Ascending aorta (tissue), 2 donors: ENCODE data around the gene FAM174B. TPM values are rescaled to one million over a fixed set of nuclear protein-coding genes. Genes with fewer than 3 reads are reported as not detected.

Source experiments
- DNase-seq, 2 donors: peaks; one replicate each; pipeline ENCODE4 v3.0.0-alpha.2; 2019; ENCODE audit warnings: low spot score in 2 of 2
- H3K27ac ChIP-seq, 2 donors: fragments of 200-600 bp; sonication (generic); one replicate each; pipeline ENCODE4 v1.5.1; 2016 to 2017; ENCODE audit warnings: mild to moderate bottlenecking in 1 of 2
- H3K27me3 ChIP-seq: fragments of 200-600 bp; sonication (generic); one replicate; pipeline ENCODE4 v1.5.1; 2017
- H3K36me3 ChIP-seq, 2 donors: fragments of 200-600 bp; sonication (generic); one replicate each; pipeline ENCODE4 v1.5.1; 2016
- H3K4me1 ChIP-seq, 2 donors: fragments of 200-600 bp; sonication (generic); one replicate each; pipeline ENCODE4 v1.5.1; 2016 to 2017; ENCODE audit warnings: mild to moderate bottlenecking in 1 of 2
- H3K4me3 ChIP-seq, 2 donors: fragments of 200-600 bp; sonication (generic); one replicate each; pipeline ENCODE4 v1.5.1; 2016 to 2017; ENCODE audit warnings: mild to moderate bottlenecking in 1 of 2
- H3K9me3 ChIP-seq, 2 donors: fragments of 200-600 bp; sonication (generic); one replicate each; pipeline ENCODE4 v1.5.1; 2016
- CTCF ChIP-seq, 3 experiments: fragments of 200-600 bp in 2 of 3; fragments of 450-650 bp in 1 of 3; sonication (generic) in 2 of 3; IDR thresholded peaks; one replicate each; pipeline ENCODE4 v1.5.1; 2016 to 2019; ENCODE audit warnings: antibody characterized with exemption in 3 of 3, mild to moderate bottlenecking in 1 of 3, moderate library complexity in 1 of 3
- intact Hi-C: fragments of 100-400 bp; cut with DNase I; formaldehyde crosslinking; loops from one replicate; pipeline ENCODE4 v1.15.1; 2023
- total RNA-seq: library from RNA; depleted of rRNA; stranded (reverse); fragments of >200 nt; gene quantifications from one replicate; pipeline ENCODE4 v1.1.0, GENCODE V29; 2016

Gene FAM174B
- total RNA-seq, 1 donor from 2014 or later, result 5.2 TPM

- no peak for DNase-seq
- no peaks in the 10 kb centered on the region for H3K9me3 ChIP-seq
- H3K4me3 ChIP-seq, result no peak overlapping the region
- no peak for TF ChIP-seq CTCF (IDR thresholded peaks at IDR 0.05)
- intact Hi-C loops, result no loop called here
- peaks cover 11 to 19% of the 10 kb centered on the region in 2 donors for H3K4me1 ChIP-seq
- H3K27me3 ChIP-seq, result no peaks in the 10 kb centered on the region
- no peak overlapping the region for H3K27ac ChIP-seq
- no peaks in the 10 kb centered on the region for H3K36me3 ChIP-seq
Measured at GRCh38 chr15:92669432-92669831, 13.9 kb upstream of the FAM174B start.

- DNase-seq, result no peak
- no peak overlapping the region for H3K27ac ChIP-seq
Measured at GRCh38 chr15:92668620-92669019, 13.0 kb upstream of the FAM174B start.

GRCh38 chr15:92667970-92668485 is 12.5 kb upstream of the FAM174B start:
- H3K4me3 ChIP-seq, result peak overlapping the region in 1 of 2 donors; percentile 12
- no peak for TF ChIP-seq CTCF (IDR thresholded peaks at IDR 0.05)
- H3K27ac ChIP-seq, result peak overlapping the region in 1 of 2 donors; percentile 25
- H3K4me1 ChIP-seq, result peaks cover 11 to 19% of the 10 kb centered on the region in 2 donors
- H3K27me3 ChIP-seq, result no peaks in the 10 kb centered on the region
- no peaks in the 10 kb centered on the region for H3K9me3 ChIP-seq
- no peaks in the 10 kb centered on the region for H3K36me3 ChIP-seq
- intact Hi-C loops, result no loop called here
- DNase-seq, result no peak

More at GRCh38 chr15:92668620-92669019, 13.0 kb upstream of the FAM174B start:
- Histone ChIP-seq H3K36me3 (no peaks in the 10 kb centered on the region), H3K4me1 (peaks cover 11 to 19% of the 10 kb centered on the region in 2 donors), H3K27me3 (no peaks in the 10 kb centered on the region), H3K4me3 (no peak overlapping the region), H3K9me3 (no peaks in the 10 kb centered on the region)
- intact Hi-C loops, result no loop called here
- TF ChIP-seq CTCF (IDR thresholded peaks at IDR 0.05), result no peak

GRCh38 chr15:92667287-92667904 is 11.8 kb upstream of the FAM174B start:
- TF ChIP-seq CTCF (IDR thresholded peaks at IDR 0.05), result no peak
- H3K27ac ChIP-seq, result peak overlapping the region in 1 of 2 donors; percentile 25
- no peaks in the 10 kb centered on the region for H3K9me3 ChIP-seq
- H3K4me3 ChIP-seq, result peak overlapping the region in 1 of 2 donors; percentile 12
- no peaks in the 10 kb centered on the region for H3K27me3 ChIP-seq
- no peak for DNase-seq
- H3K36me3 ChIP-seq, result no peaks in the 10 kb centered on the region
- peaks cover 11 to 19% of the 10 kb centered on the region in 2 donors for H3K4me1 ChIP-seq
- intact Hi-C loops, result no loop called here

- H3K9me3 ChIP-seq, result no peaks in the 10 kb centered on the region
- peaks cover 11 to 19% of the 10 kb centered on the region in 2 donors for H3K4me1 ChIP-seq
- TF ChIP-seq CTCF (IDR thresholded peaks at IDR 0.05), result no peak
- intact Hi-C loops, result no loop called here
- H3K4me3 ChIP-seq, result peak overlapping the region in 1 of 2 donors; percentile 12
- peak overlapping the region in 1 of 2 donors; percentile 25 for H3K27ac ChIP-seq
- H3K27me3 ChIP-seq, result no peaks in the 10 kb centered on the region
- H3K36me3 ChIP-seq, result no peaks in the 10 kb centered on the region
- peak in 1 of 2 donors; percentile 68 for DNase-seq
Measured at GRCh38 chr15:92666780-92667179, 11.2 kb upstream of the FAM174B start.
